Hematopoietic multipotent progenitor cell treated with erythropoietin and hydrocortisone succinate and interleukin-3 and kit ligand, for 6 days (in vitro differentiated cells): Measurements from ENCODE around the gene SRSF1.
"Not testable (repeated sequence)": the region's sequence is repeated elsewhere in the genome, so short reads cannot be mapped to it uniquely, and the experiment has no call there.

Source experiments
- DNase-seq: peaks from one replicate; pipeline ENCODE4 v3.0.0-alpha.2; 2015

Gene SRSF1

DNA sequence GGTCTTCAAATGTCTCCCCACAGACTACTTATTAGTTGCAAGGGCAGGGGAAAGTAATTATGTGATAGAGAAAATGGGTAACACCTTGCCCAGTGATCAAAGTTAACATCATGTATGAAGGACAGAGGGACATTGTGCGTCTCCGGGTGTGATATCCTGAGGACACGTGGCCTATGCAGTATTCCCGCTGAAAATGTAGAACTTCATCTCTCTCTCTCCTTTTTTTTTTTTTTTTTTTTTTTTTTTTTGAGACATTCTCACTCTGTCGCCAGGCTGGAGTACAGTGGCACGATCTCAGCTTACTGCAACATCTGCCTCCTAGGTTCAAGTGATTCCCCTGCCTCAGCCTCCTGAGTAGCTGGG is 43.9 kb downstream of the SRSF1 start:
- no peak for DNase-seq

DNA sequence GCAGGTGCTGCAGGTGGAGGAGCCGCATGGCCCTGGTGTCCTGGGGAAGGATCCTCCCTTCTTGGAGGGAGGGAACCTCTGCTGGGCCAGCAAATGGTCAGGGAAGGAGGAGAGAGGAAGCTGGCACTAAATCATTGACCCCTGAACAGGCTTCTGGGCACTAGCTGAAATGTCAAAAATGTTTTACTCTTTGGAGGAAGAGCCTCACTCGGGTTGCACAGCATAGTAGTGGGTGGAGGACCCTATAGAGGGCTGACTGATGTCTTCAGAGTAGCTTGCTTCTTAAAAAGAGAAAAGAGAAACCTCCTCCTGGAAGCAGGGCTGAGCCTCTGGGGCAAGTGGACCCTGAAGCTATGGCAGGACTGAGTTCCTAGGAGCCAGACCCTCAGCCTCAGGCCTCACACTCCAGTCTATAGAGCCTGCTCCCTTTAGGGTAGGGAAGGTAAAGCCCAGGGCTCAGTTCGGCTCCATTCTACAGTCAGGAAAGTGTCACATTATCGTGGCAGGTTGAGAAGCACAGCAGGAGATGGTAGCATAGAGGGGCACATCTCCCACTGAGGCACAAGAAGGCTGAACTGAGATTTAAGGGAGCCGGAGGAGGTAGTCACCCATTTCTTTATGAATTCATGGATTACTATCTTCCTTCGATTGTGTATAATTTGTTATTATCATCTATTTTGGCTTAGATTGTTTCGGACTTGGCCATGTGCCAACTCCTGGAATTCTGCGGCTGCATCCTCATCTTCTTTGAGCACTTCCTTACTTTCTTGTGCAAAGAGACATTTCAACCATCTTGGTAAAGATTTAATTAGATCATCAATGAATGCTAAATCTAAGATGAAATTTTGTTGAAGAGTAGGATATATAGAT is 44.5 kb downstream of the SRSF1 start:
- DNase-seq: no peak

DNA sequence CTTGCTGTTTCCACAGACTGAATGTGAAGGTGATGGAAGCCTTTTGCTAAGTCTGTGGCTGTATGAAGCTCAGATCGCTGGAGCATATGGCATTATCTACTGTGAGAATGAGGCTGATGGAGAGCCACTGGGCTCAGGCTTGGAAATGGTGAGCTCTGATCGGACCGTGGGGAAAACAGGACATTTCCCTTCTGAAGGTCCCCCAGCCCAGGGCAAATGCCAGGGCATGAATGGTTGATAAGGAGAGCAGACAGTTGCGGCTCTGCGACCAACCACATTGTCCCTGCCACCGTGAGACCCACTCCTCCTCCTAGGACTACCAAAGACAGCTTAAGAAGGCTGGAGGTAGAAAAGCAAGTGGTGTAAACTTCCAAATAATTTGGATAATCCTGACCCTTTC is 47.1 kb downstream of the SRSF1 start:
- no peak for DNase-seq

DNA sequence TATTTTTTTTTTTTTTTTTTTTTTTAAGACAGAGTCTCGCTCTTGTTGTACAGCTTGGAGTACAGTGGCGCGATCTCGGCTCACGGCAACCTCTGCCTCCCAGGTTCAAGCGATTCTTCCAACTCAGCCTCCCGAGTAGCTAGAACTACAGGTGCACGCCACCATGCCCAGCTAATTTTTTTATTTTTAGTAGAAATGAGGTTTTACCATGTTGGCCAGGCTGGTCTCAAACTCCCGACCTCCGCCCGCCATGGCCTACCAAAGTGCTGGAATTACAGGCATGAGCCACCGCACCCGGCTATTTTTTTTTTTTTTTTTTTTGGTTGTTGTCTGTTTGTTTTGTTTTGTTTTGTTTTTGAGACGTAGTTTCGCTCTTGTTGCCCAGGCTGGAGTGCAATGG is 48.7 kb downstream of the SRSF1 start:
- not testable (repeated sequence) for DNase-seq

DNA sequence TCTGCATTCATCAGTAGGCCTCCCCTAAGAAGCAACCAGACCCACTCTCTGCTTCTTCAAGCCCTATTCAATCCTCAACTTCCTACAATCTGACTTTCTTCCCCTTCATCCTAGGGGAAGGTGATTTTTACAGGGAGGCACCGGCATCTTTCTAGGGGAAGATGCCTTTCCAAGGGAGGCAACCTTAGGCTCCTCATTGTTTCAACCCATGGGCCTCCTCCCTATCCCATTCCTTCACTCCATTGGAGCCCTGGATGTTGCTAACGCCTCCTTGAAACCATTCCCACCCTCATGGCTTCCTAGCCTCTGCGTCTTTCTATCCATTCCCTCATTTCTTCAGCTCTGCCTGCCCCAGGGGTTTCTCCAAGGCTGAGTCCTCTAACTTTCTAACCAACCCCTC is 49.2 kb downstream of the SRSF1 start:
- no peak for DNase-seq

- DNase-seq: no peak
Measured at GRCh38 chr17:57957120-57957850, 49.8 kb downstream of the SRSF1 start.

GRCh38 chr17:57956291-57957119 is 50.5 kb downstream of the SRSF1 start:
- DNase-seq: peak; percentile 36

DNA sequence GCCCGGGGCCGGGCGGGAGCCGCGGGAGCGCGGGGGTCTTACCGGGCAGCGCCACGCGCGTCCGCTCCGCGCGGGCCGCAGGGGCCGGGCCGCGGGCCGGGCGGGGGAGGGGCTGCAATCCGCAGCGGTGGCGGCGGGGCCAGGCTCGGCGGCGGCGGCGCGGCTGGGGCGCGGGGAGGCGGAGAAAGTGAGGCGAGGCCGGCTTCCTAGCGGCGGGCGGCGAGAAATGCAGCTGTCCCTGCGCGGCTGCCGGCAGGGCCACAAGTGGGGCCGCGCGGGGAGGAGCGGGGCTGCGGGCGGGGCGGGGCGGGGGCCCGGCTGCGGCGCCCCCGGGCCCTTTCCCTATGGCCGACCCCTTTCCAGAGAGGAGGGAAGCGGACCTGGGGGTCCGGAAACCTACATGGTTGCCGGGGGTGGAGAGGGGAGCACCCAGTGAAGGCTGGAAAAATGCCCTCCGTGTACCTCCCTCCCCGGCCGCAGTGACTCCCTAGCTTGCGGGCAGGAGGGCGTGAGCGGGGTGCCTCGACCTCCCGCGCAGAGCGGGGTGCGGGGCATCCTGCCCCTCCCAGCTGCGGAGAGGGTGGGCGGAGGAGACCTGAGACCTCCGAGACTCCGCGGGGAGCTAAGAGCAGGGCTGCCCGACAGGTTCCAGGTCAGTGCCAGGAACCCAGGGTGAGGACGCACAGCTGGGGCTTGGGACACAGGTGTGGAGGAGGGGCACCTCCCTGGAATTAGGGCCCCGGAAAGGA is 51.7 kb downstream of the SRSF1 start, which contains the start of gene CUEDC1:
Gene CUEDC1, minus strand, starts transcription at position 230 of the 749 bp plus-strand sequence. CDS start 69,848 bp downstream, outside the sequence.
- DNase-seq: peak; percentile 71

- DNase-seq: no peak
Measured at GRCh38 chr17:57954397-57955182, 52.5 kb downstream of the SRSF1 start.

DNA sequence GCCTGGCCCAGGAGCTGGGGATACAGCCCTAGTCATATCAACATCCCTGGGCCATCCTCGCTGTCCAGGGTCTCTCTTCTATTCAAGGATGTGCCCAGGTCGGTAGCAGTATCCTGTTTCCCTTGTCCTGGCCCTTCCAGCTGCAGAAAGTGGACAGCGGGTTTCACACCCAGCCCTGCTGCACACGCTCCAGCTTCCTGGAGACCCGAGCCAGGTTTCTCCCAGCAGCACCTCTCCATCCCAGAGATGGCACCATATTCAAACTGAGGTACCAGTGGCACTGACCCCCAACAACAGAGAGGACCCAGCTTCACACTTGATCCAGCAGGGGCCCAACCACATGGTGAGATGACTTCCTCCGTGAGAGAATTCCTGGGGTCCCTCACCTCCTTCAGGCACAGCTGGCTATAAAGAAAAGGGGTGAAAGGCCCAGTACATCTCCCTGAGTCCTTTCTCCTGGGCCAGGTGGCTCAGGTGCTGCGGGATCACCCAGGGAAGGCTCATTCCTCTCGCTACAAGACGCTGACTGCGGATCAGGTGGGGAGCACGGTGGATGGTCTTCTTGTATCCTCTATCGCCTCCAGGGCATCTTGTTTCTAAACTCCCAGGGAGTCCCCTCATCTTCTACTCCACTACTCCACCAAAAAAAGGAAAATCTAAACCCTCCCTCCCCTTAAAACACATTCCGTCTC is 53.2 kb downstream of the SRSF1 start:
- no peak for DNase-seq
